Measurements from ENCODE around the gene JMJD1C. TPM values are rescaled to one million over a fixed set of nuclear protein-coding genes. Genes with fewer than 3 reads are reported as not detected.

Gene JMJD1C
- total RNA-seq, 1 donor from 2014 or later, result 89.2 TPM

GRCh38 chr10:63143987-63144386, 321.8 kb downstream of the JMJD1C start:
- no peak for DNase-seq (ENCODE audit: low spot score)

GRCh38 chr10:63142136-63142535, 323.6 kb downstream of the JMJD1C start:
- DNase-seq (ENCODE audit: low spot score), result no peak

GRCh38 chr10:63140077-63140476, 325.7 kb downstream of the JMJD1C start:
- DNase-seq (ENCODE audit: low spot score), result no peak

DNA sequence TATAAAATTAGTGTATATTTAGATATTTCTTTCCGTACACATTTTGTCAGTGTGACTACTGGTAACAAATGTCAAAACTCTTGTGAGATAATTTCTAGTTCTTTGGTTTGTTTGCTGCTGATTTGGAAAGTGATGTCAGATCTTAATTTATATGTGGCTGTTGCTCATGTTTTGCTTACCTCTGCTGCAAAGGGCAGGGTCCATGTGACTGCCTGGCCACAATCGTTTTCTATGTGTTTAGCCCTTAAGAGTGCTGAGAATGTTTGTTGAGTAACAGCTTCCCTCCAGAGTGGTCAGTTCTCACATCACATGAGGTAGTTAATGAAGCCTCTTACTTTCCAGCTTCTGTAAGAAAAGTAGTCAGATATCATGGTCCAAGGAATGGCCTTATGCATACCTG, 328.5 kb downstream of the JMJD1C start:
- DNase-seq (ENCODE audit: low spot score), result no peak

GRCh38 chr10:63133821-63134557, 331.8 kb downstream of the JMJD1C start:
- no peak for DNase-seq (ENCODE audit: low spot score)

GRCh38 chr10:63133056-63133820, 332.5 kb downstream of the JMJD1C start, which contains the start of gene NRBF2:
NRBF2 (plus strand) TSS chr10:63133328; CDS start chr10:63133471, 143 bp downstream.
- peak; percentile 99 for DNase-seq (ENCODE audit: low spot score)

DNA sequence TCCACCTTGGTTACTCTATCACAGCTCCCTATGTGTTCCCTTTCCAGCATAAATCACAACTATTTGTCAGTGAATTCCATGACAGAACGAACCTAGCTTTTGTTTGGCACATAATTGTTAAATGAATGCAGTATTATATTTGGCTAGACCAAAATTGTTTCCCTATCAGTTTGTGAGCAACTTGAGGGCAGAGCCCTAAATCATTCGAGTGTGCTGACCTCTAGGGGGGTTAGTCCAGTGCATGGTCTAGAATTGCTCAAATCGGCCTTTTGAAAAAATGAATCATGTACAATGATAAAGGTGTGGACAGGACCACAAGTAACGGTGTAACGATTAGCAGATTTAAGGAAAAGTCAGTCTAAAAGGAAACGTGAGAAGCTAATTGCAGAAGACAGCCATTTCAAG, 333.1 kb downstream of the JMJD1C start:
- DNase-seq (ENCODE audit: low spot score), result no peak

DNA sequence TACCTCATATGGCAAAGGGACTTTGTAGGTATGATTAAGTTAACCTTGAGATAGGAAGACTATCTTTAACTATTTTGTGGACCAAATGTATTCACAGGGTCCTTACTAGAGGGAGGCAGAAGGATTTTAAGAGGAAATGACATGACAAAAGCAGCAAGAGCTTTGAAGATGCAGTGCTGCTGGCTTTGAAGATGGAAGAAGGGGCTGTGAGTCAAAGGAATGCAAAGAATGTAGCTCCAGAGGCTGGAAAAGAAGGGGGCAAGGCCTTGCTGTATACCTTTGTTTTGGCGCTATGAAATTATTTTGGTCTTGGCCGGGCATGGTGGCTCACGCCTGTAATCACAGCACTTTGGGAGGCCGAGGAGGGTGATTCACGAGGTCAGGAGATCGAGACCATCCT, 335.9 kb downstream of the JMJD1C start:
- DNase-seq (ENCODE audit: low spot score), result no peak

DNA sequence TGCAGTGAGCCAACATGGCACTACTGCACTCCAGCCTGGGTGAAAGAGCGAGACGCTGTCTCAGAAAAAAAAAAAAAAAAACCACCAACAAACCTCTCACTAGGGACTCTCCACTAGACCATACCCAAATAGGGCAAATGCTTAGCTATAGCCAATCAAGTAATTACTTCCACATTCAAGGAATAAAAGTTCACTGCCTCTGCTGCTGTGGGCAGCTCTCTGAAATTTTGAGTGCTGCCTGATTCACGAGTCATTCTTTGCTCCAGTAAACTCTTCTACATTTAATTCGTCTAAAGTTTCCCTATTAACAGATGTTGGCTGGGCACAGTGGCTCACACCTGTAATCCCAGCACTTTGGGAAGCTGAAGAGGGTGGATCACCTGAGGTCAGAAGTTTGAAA, 337.3 kb downstream of the JMJD1C start:
- no peak for DNase-seq (ENCODE audit: low spot score)

DNA sequence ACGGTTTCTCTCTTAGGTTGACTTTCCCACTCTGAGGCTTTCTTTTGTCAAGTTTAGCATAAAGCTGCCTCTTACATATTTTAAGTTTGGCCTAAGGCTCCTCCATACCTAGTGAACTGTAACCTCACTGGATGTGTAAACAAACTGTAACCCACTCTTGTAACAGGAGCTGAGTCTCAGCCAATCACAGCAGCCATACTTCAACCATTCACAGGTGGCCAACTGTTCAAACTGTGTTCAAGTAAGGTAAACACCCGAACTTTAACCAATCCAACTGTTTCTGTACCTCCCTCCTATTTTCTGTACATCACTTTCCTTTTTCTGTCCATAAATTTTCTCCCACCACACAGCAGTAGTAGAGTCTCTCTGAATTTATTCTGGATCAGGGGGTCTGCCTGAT, 340.3 kb downstream of the JMJD1C start:
- no peak for DNase-seq (ENCODE audit: low spot score)

DNA sequence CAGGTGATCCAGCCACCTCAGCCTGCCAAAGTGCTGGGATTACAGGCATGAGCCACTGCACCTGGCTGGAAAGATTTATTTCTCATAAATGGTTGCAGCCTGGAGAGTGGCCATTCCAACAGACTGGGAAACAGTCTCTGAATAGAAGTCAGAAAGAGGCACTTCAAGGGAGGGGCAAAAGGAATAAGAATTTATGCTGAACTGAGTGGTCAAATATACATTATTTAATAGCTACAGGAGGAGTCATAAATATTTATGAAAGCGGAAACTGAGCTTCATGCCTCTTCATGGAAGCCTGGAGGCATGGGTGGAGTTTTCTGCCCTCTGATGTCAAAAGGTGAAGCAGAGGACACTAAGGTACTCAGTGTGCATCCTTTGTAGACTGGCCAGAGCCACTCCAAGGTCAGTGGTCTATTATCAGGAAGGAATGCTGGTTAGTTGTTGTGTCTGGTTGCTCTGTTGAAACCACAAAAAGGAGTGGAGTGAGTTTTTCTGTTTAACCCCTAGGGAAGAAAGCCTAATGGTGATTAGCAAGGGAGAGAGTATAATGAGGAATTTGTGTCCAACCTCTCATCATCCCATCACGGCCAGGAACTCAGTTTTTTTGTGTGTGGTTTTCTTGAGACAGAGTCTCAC, 341.9 kb downstream of the JMJD1C start:
- DNase-seq (ENCODE audit: low spot score), result no peak

DNA sequence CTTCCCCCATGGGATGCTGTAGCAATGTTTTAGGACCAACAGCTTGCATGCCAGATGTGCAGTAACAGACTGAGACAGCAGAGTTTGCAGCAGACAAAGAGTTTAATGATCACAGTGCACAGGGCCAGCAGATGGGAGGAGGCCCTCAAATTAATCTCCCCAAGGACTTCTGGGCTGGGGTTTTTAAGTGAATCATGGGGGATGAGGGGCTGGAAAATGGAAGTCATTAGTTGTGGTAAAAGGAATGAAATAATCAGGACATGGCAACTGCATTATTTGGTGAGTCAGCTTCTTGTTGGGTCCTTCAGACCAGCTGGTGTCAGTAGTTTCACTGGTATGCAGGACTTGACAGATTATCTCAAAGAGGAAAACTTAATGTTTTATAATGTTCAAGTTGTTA, 345.2 kb downstream of the JMJD1C start:
- DNase-seq (ENCODE audit: low spot score), result peak; percentile 43

GRCh38 chr10:63119041-63119440, 346.7 kb downstream of the JMJD1C start:
- no peak for DNase-seq (ENCODE audit: low spot score)

Small RNA genes within 50 kb of the gene (microRNA-seq; reads per million reads assigned to microRNA genes)
- gene MIR1296 (ENCODE audit: borderline number of aligned reads), result 152 reads per million, percentile 52 among the genes with 10 or more reads in this experiment

Other genes starting within 250 kb of the JMJD1C start
- gene REEP3, start 55.4 kb upstream of the JMJD1C start, total RNA-seq, result 58.6 TPM

Data from mesenteric fat pad (tissue), 1 donor.